CD4-positive, alpha-beta T cell treated with Interleukin-4 for 1 hour (primary cell): ENCODE measurements around the gene SMOC1.

Experiments used
- DNase-seq, 2 donors: peaks; one replicate each; pipeline ENCODE4 v3.0.0-alpha.2; 2020 to 2022

The SMOC1 gene

GRCh38 chr14:69865701-69866365 lies 13.4 kb upstream of the SMOC1 start:
- no peak for DNase-seq

- DNase-seq, result no peak
Measured at GRCh38 chr14:69868363-69868963, 10.8 kb upstream of the SMOC1 start.

GRCh38 chr14:69870613-69871012 lies 8.6 kb upstream of the SMOC1 start:
- no peak for DNase-seq

GRCh38 chr14:69873877-69874780 lies 5.1 kb upstream of the SMOC1 start:
- DNase-seq, result no peak

GRCh38 chr14:69876221-69876847 lies 2.9 kb upstream of the SMOC1 start:
- no peak for DNase-seq

GRCh38 chr14:69876848-69877306 lies 2.3 kb upstream of the SMOC1 start:
- no peak for DNase-seq

GRCh38 chr14:69877492-69877891 lies 1.7 kb upstream of the SMOC1 start:
- no peak for DNase-seq

- DNase-seq, result no peak
Measured at GRCh38 chr14:69878251-69878650, 965 bp upstream of the SMOC1 start.

- DNase-seq, result no peak
Measured at GRCh38 chr14:69880044-69880487, 850 bp downstream of the SMOC1 start.

- no peak for DNase-seq
Measured at GRCh38 chr14:69880893-69881292, 1.7 kb downstream of the SMOC1 start.

- no peak for DNase-seq
Measured at GRCh38 chr14:69882116-69882864, 3.1 kb downstream of the SMOC1 start.

GRCh38 chr14:69882915-69883314 lies 3.7 kb downstream of the SMOC1 start:
- no peak for DNase-seq

- DNase-seq, result no peak
Measured at GRCh38 chr14:69886453-69887242, 7.4 kb downstream of the SMOC1 start.

- no peak for DNase-seq
Measured at GRCh38 chr14:69887740-69888657, 8.8 kb downstream of the SMOC1 start.

GRCh38 chr14:69891422-69891821 lies 12.2 kb downstream of the SMOC1 start:
- DNase-seq, result no peak

- DNase-seq, result no peak
Measured at GRCh38 chr14:69895109-69895508, 15.9 kb downstream of the SMOC1 start.

GRCh38 chr14:69896080-69896479 lies 16.9 kb downstream of the SMOC1 start:
- no peak for DNase-seq

- no peak for DNase-seq
Measured at GRCh38 chr14:69896972-69897371, 17.8 kb downstream of the SMOC1 start.

GRCh38 chr14:69900603-69901002 lies 21.4 kb downstream of the SMOC1 start:
- DNase-seq, result no peak
